Endothelial cell of umbilical vein (primary cell): ENCODE measurements around the gene D2HGDH. TPM values are rescaled to one million over a fixed set of nuclear protein-coding genes. Genes with fewer than 3 reads are reported as not detected.

Source experiments
- BruUV-seq: library from RNA; stranded (reverse); fragments of 400-500 nt; replicated peaks from 2 replicates; lab custom pipeline; 2021; lab: Mats Ljungman, UMichigan
- CTCF ChIA-PET: fragments of 300-600, 350-600 bp; sonication (Branson Sonifier 250); formaldehyde crosslinking; loops from one replicate; lab custom pipeline; 2021; ENCODE audit warnings: antibody characterized with exemption, inconsistent platforms; lab: Charles Lee
- POLR2A ChIA-PET: fragments of 300-600, 350-600 bp; sonication (Branson Sonifier 250); formaldehyde crosslinking; loops from one replicate; lab custom pipeline; 2021; ENCODE audit warnings: antibody characterized with exemption, inconsistent platforms; lab: Charles Lee
- DNase-seq: peaks from one replicate; pipeline ENCODE4 v3.0.0-alpha.2; 2011; ENCODE audit warnings: low read depth, low spot score
- FAIRE-seq: peaks from 2 replicates; lab custom pipeline; 2011; peaks lifted over from hg19 to GRCh38; lab: Jason Lieb, UNC
- H2AFZ ChIP-seq: 2 replicates; pipeline ENCODE4 v1.6.0; 2012; ENCODE audit warnings: low read depth, low read length, control low read depth, inconsistent platforms
- H3K27ac ChIP-seq: 2 replicates; pipeline ENCODE4 v1.5.1; 2011; ENCODE audit warnings: low read depth, mild to moderate bottlenecking, control low read depth, low read length, moderate library complexity; ENCODE audit not compliant: insufficient read depth
- H3K27me3 ChIP-seq, 2 experiments: 2 replicates each; pipeline versions ENCODE4 v1.6.0 to v1.6.1; 2011; ENCODE audit warnings: low read length in 2 of 2, mixed read lengths in 1 of 2; ENCODE audit not compliant: control insufficient read depth in 2 of 2, insufficient read depth in 2 of 2
- H3K36me3 ChIP-seq, 2 experiments: 2 replicates in 1 of 2; 3 replicates in 1 of 2; pipeline ENCODE4 v1.5.1; 2011; ENCODE audit warnings: low read length in 2 of 2, mild to moderate bottlenecking in 1 of 2, moderate library complexity in 1 of 2; ENCODE audit not compliant: control insufficient read depth in 2 of 2, insufficient read depth in 2 of 2; ENCODE audit errors: extremely low read depth in 1 of 2
- H3K4me1 ChIP-seq: 3 replicates; pipeline ENCODE4 v1.5.1; 2011; ENCODE audit warnings: mild to moderate bottlenecking, low read length; ENCODE audit not compliant: control insufficient read depth, insufficient read depth; ENCODE audit errors: extremely low read depth
- H3K4me2 ChIP-seq: 2 replicates; pipeline ENCODE4 v1.6.1; 2011; ENCODE audit warnings: low read length, control low read depth, mixed read lengths; ENCODE audit not compliant: insufficient read depth
- H3K4me3 ChIP-seq, 3 experiments: fragments of 200-600 bp in 1 of 3; sonication (generic), shearing (Covaris generic) in 1 of 3; replicated peaks in 1 of 3; 2 replicates each; pipeline ENCODE4 v1.5.1; 2011 to 2016; ENCODE audit warnings: control low read depth in 3 of 3, low read length in 3 of 3, mild to moderate bottlenecking in 2 of 3, inconsistent platforms in 1 of 3, low read depth in 1 of 3, moderate library complexity in 1 of 3; ENCODE audit not compliant: insufficient read depth in 1 of 3
- H3K79me2 ChIP-seq: 2 replicates; pipeline ENCODE4 v1.6.0; 2012; ENCODE audit warnings: low read length, inconsistent platforms; ENCODE audit not compliant: control insufficient read depth, insufficient read depth
- H3K9ac ChIP-seq: replicated peaks from 2 replicates; pipeline ENCODE3; 2011; ENCODE audit warnings: low read length, control low read depth; ENCODE audit not compliant: insufficient read depth; ENCODE audit errors: extremely low read depth
- H3K9me1 ChIP-seq: replicated peaks from 3 replicates; pipeline ENCODE4 v1.6.0; 2011; ENCODE audit warnings: mild to moderate bottlenecking, low read length; ENCODE audit not compliant: control insufficient read depth, insufficient read depth; ENCODE audit errors: extremely low read depth
- H3K9me3 ChIP-seq: replicated peaks from 2 replicates; pipeline ENCODE4 v1.5.1; 2012; ENCODE audit warnings: low read length, inconsistent platforms; ENCODE audit not compliant: control insufficient read depth, insufficient read depth
- H4K20me1 ChIP-seq: replicated peaks from 2 replicates; pipeline ENCODE3; 2011; ENCODE audit warnings: mild to moderate bottlenecking, low read length; ENCODE audit not compliant: control insufficient read depth, insufficient read depth; ENCODE audit errors: extremely low read depth
- EZH2 ChIP-seq: IDR thresholded peaks from 2 replicates; pipeline ENCODE4 v1.6.1; 2012; ENCODE audit warnings: borderline replicate concordance, low read depth, mild to moderate bottlenecking, moderate library complexity, low read length, inconsistent platforms; ENCODE audit not compliant: severe bottlenecking
- FOS ChIP-seq: IDR thresholded peaks from 2 replicates; pipeline ENCODE4 v1.6.1; 2011; ENCODE audit warnings: mild to moderate bottlenecking, low read length, moderate library complexity, borderline replicate concordance; ENCODE audit not compliant: insufficient read depth
- GATA2 ChIP-seq: IDR thresholded peaks from 2 replicates; pipeline ENCODE4 v1.7.0; 2011; ENCODE audit warnings: low read depth, mild to moderate bottlenecking, moderate library complexity, mixed read lengths, low read length; ENCODE audit not compliant: insufficient read length, insufficient read depth
- JUN ChIP-seq: IDR thresholded peaks from 2 replicates; pipeline ENCODE4 v1.6.1; 2011; ENCODE audit warnings: borderline replicate concordance, low read depth; ENCODE audit not compliant: insufficient read length, insufficient read depth
- MYC ChIP-seq: IDR thresholded peaks from one replicate; pipeline ENCODE4 v1.6.1; 2011; ENCODE audit warnings: mild to moderate bottlenecking, low read depth, low read length
- POLR2A ChIP-seq: IDR thresholded peaks from 2 replicates; pipeline ENCODE4 v1.6.1; 2012; ENCODE audit warnings: low read depth, mild to moderate bottlenecking, control low read depth, low read length
- POLR2AphosphoS5 ChIP-seq: IDR thresholded peaks from 2 replicates; pipeline ENCODE4 v1.6.1; 2012; ENCODE audit warnings: low read depth, mild to moderate bottlenecking, control low read depth, low read length, moderate library complexity; ENCODE audit not compliant: insufficient read depth
- dilution Hi-C: fragments of 300-500 bp; cut with MboI; formaldehyde crosslinking; loops from one replicate; pipeline ENCODE4 v1.15.0; 2019; ENCODE audit warnings: low sequenced_read_pairs; ENCODE audit not compliant: extremely low pct_ligation_motif_present
- intact Hi-C: fragments of 100-400 bp; cut with micrococcal nuclease; formaldehyde crosslinking; loops from one replicate; pipeline ENCODE4 v1.10.0; 2022
- polyA plus RNA-seq, 4 experiments: library from polyadenylated mRNA; depleted of rRNA in 3 of 4; stranded (reverse) in 3 of 4; unstranded in 1 of 4; fragments of >200 nt; gene quantifications; 2 replicates each; pipeline versions ENCODE4 v1.2.1 to v1.2.3, GENCODE V29; 2011 to 2012; ENCODE audit warnings: missing spikeins in 1 of 4
- total RNA-seq: library from RNA; stranded (reverse); gene quantifications from 2 replicates; pipeline ENCODE4 v1.2.3, GENCODE V29; 2021
- TF ChIP-seq, protein P1 (sequence below): IDR thresholded peaks from 2 replicates; pipeline ENCODE4 v1.6.1; 2011; ENCODE audit not compliant: insufficient read depth, insufficient read length
- TF ChIP-seq, protein P2 (sequence below), 2 donors: IDR thresholded peaks; 1 replicate in 1 of 2; 2 replicates in 1 of 2; pipeline ENCODE4 v1.5.1; 2011; ENCODE audit warnings: low read length in 2 of 2, mild to moderate bottlenecking in 2 of 2, moderate library complexity in 2 of 2, control low read depth in 1 of 2, inconsistent platforms in 1 of 2, low read depth in 1 of 2; ENCODE audit not compliant: insufficient read depth in 1 of 2; ENCODE audit errors: extremely low read depth in 1 of 2

The D2HGDH gene
- total and polyA plus RNA-seq, 2 donors (not counting 3 experiments of a cell fraction or from before 2014, with no cell fraction given): 22.3 TPM

DNA sequence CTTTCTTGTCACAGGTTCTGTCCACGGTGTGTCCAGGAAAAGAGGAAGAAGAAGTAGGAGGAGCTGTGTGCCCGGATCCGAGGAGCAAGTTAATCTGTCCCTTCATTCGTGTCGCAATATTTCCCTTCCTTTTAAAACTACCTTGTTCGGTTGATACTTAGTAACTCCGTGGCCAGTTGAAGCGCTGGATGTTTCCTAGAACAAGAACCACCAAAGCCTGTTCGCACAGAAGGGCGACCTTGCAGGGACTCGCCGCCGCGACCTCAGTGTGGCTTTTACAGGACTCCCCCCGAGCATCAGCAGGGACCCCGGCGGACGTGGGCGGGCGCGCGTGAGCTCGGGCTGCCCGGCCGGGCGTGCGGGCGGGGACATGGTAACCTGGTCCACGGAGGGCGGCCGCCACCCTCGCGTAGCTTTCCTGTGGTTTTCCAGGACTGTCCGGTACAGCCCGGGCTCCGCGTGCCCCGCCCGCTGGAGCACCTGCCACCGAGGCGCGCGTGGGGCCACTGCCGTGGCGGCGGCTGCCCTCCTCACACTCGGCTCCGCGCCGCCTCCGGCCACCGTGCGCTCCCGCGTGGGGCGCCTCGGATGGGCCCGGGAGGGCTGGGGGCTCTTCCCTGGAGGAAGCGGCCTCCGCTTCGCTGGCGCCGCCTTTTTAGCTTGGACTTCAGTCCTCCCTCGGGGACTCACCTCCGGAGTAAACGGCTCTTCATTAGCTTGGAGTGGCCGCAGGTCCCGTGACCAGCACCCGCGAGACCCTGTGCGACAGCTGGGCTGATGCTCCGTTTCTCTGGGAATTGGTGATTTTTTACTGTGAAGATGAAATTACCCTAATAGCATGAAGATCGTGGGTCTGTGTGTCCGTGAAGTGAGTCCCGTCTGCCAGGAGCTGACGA is 9.2 kb upstream of the D2HGDH start:
- TF ChIP-seq MYC (no peak), FOS (no peak), JUN (no peak), POLR2AphosphoS5 (no peak), GATA2 (no peak), EZH2 (no peak), POLR2A (no peak)
- TF ChIP-seq, protein P1, sequence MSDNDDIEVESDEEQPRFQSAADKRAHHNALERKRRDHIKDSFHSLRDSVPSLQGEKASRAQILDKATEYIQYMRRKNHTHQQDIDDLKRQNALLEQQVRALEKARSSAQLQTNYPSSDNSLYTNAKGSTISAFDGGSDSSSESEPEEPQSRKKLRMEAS: no peak
- TF ChIP-seq, protein P2, sequence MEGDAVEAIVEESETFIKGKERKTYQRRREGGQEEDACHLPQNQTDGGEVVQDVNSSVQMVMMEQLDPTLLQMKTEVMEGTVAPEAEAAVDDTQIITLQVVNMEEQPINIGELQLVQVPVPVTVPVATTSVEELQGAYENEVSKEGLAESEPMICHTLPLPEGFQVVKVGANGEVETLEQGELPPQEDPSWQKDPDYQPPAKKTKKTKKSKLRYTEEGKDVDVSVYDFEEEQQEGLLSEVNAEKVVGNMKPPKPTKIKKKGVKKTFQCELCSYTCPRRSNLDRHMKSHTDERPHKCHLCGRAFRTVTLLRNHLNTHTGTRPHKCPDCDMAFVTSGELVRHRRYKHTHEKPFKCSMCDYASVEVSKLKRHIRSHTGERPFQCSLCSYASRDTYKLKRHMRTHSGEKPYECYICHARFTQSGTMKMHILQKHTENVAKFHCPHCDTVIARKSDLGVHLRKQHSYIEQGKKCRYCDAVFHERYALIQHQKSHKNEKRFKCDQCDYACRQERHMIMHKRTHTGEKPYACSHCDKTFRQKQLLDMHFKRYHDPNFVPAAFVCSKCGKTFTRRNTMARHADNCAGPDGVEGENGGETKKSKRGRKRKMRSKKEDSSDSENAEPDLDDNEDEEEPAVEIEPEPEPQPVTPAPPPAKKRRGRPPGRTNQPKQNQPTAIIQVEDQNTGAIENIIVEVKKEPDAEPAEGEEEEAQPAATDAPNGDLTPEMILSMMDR (IDR thresholded peaks at IDR 0.05; ENCODE audit: extremely low read depth in 1 of 2, insufficient read depth in 1 of 2, low read depth in 1 of 2, low read length in 2 of 2): no peak
- Histone ChIP-seq H3K4me2 (no peak overlapping the region), H3K4me1 (peaks cover 3% of the 10 kb centered on the region), H3K79me2 (no peaks in the 10 kb centered on the region), H3K9ac (no peak overlapping the region), H3K9me1 (no peaks in the 10 kb centered on the region), H4K20me1 (no peaks in the 10 kb centered on the region), H2AFZ (no peak overlapping the region), H3K36me3 (peaks cover 0 to 13% of the 10 kb centered on the region in 2 experiments), H3K27ac (no peak overlapping the region), H3K9me3 (no peaks in the 10 kb centered on the region), H3K27me3 (no peaks in the 10 kb centered on the region), H3K4me3 (no peak overlapping the region)
- FAIRE-seq: no peak
- intact Hi-C loops (no loop called here), dilution Hi-C loops (no loop called here)
- ChIA-PET POLR2A (no interaction called here), CTCF (interaction anchor here (1.1 to 1.5 kb wide), 2 partner anchors 9 to 153 kb away, joined by 3 to 4 read pairs; partner anchors contain the start of gene D2HGDH)
- DNase-seq: no peak
- no TSS peak for BruUV-seq
